OCI-LY1 (cell line): Measurements from ENCODE around the gene SPDYE3.
A peak's percentile ranks its signal among the peaks of the same experiment; 100 is the strongest.
"Not testable (repeated sequence)": the region's sequence is repeated elsewhere in the genome, so short reads cannot be mapped to it uniquely, and the experiment has no call there.

Experiments
- H2AFZ ChIP-seq: fragments of 200-600 bp; sonication (generic), shearing (Covaris generic); 2 replicates; pipeline ENCODE4 v1.6.0; 2014; ENCODE audit warnings: antibody characterized with exemption, mild to moderate bottlenecking, low read length
- H3F3A ChIP-seq: fragments of 200-600 bp; sonication (generic), shearing (Covaris generic); 2 replicates; pipeline ENCODE4 v1.6.0; 2014; ENCODE audit warnings: mild to moderate bottlenecking, antibody characterized with exemption, low read length, moderate library complexity; ENCODE audit not compliant: insufficient read depth
- H3K27ac ChIP-seq: fragments of 200-600 bp; sonication (generic); 2 replicates; pipeline ENCODE4 v1.5.1; 2014; ENCODE audit warnings: low read length, mixed run types, mild to moderate bottlenecking, low read depth; ENCODE audit not compliant: poor library complexity, severe bottlenecking
- H3K27me3 ChIP-seq: fragments of 200-600 bp; sonication (generic); 2 replicates; pipeline ENCODE4 v1.6.0; 2014; ENCODE audit warnings: antibody characterized with exemption, mild to moderate bottlenecking, low read length, moderate library complexity; ENCODE audit not compliant: insufficient read depth
- H3K36me3 ChIP-seq: fragments of 200-600 bp; sonication (generic); 2 replicates; pipeline ENCODE4 v1.6.1; 2014; ENCODE audit warnings: mild to moderate bottlenecking, antibody characterized with exemption, low read length, moderate library complexity, mixed read lengths; ENCODE audit not compliant: insufficient read depth
- H3K4me1 ChIP-seq: fragments of 200-600 bp; sonication (generic); 2 replicates; pipeline ENCODE4 v1.5.1; 2014; ENCODE audit warnings: mild to moderate bottlenecking, low read length, moderate library complexity; ENCODE audit not compliant: insufficient read depth, severe bottlenecking
- H3K4me2 ChIP-seq: fragments of 200-600 bp; sonication (generic), shearing (Covaris generic); 2 replicates; pipeline ENCODE4 v1.6.1; 2014; ENCODE audit warnings: low read length
- H3K4me3 ChIP-seq: fragments of 200-600 bp; sonication (generic); 2 replicates; pipeline ENCODE4 v1.5.1; 2014; ENCODE audit warnings: low read length, low read depth, mild to moderate bottlenecking, mixed read lengths; ENCODE audit not compliant: poor library complexity, severe bottlenecking
- H3K79me2 ChIP-seq: fragments of 200-600 bp; shearing (Covaris generic); 2 replicates; pipeline ENCODE4 v1.6.1; 2016; ENCODE audit warnings: mixed run types, low read length, mixed read lengths; ENCODE audit not compliant: insufficient read depth
- H3K9ac ChIP-seq: fragments of 200-600 bp; sonication (generic), shearing (Covaris generic); 2 replicates; pipeline ENCODE4 v1.6.1; 2014; ENCODE audit warnings: mild to moderate bottlenecking, low read length, mixed read lengths
- H3K9me2 ChIP-seq: fragments of 200-600 bp; sonication (generic), shearing (Covaris generic); 2 replicates; pipeline ENCODE4 v1.6.1; 2014; ENCODE audit warnings: low read depth, mild to moderate bottlenecking, low read length, mixed read lengths
- H3K9me3 ChIP-seq: fragments of 200-600 bp; shearing (Covaris generic); 2 replicates; pipeline ENCODE4 v1.6.1; 2014; ENCODE audit warnings: low read length, mixed read lengths
- H4K20me1 ChIP-seq: fragments of 200-600 bp; sonication (generic), shearing (Covaris generic); 2 replicates; pipeline ENCODE4 v1.6.0; 2016; ENCODE audit warnings: mild to moderate bottlenecking, low read length; ENCODE audit not compliant: insufficient read depth
- CTCF ChIP-seq: fragments of 200-600 bp; sonication (generic), shearing (Covaris generic); IDR thresholded peaks from 2 replicates; pipeline ENCODE4 v1.5.1; 2017; ENCODE audit warnings: mild to moderate bottlenecking, antibody characterized with exemption, low read length, moderate library complexity, mixed read lengths
- EZH2 ChIP-seq: fragments of 200-600 bp; sonication (generic), shearing (Covaris generic); IDR thresholded peaks from 2 replicates; pipeline ENCODE4 v1.8.0; 2017; ENCODE audit warnings: borderline replicate concordance, mixed run types, mild to moderate bottlenecking, antibody characterized with exemption, low read length, moderate library complexity, mixed read lengths

Gene SPDYE3

GRCh38 chr7:100360135-100360854 lies 52.8 kb downstream of the SPDYE3 start:
- Histone ChIP-seq H4K20me1 (no peaks in the 10 kb centered on the region), H2AFZ (no peak overlapping the region), H3K9me2 (no peaks in the 10 kb centered on the region), H3K36me3 (peaks cover 94% of the 10 kb centered on the region), H3K9me3 (no peaks in the 10 kb centered on the region), H3F3A (no peaks in the 10 kb centered on the region), H3K4me2 (no peak overlapping the region), H3K79me2 (no peaks in the 10 kb centered on the region), H3K4me1 (peaks cover 9% of the 10 kb centered on the region), H3K9ac (no peak overlapping the region), H3K27ac (no peak overlapping the region), H3K4me3 (no peak overlapping the region), H3K27me3 (no peaks in the 10 kb centered on the region)
- no peak for TF ChIP-seq CTCF
- no peak for TF ChIP-seq EZH2

GRCh38 chr7:100363098-100363497 lies 55.6 kb downstream of the SPDYE3 start:
- no peak overlapping the region for H3K4me3 ChIP-seq
- H3K4me1 ChIP-seq, result peaks cover 37% of the 10 kb centered on the region
- H3K27ac ChIP-seq, result no peak overlapping the region
- no peaks in the 10 kb centered on the region for H3K9me2 ChIP-seq
- H3K36me3 ChIP-seq, result peaks cover 74% of the 10 kb centered on the region
- no peak overlapping the region for H3K9ac ChIP-seq
- TF ChIP-seq EZH2 (no peak), CTCF (no peak)
- H3K27me3 ChIP-seq, result no peaks in the 10 kb centered on the region
- H2AFZ ChIP-seq, result no peak overlapping the region
- H4K20me1 ChIP-seq, result no peaks in the 10 kb centered on the region
- H3K4me2 ChIP-seq, result no peak overlapping the region
- H3F3A ChIP-seq, result 0 out of 2 replicates have a peak, but pooled peaks cover 8% of the 10 kb centered on the region
- no peaks in the 10 kb centered on the region for H3K9me3 ChIP-seq
- H3K79me2 ChIP-seq, result no peaks in the 10 kb centered on the region

GRCh38 chr7:100363797-100364196 lies 56.3 kb downstream of the SPDYE3 start:
- not testable (repeated sequence) for H4K20me1 ChIP-seq, H2AFZ ChIP-seq, H3K4me2 ChIP-seq, H3K27ac ChIP-seq, H3K4me3 ChIP-seq, H3K9ac ChIP-seq, H3K79me2 ChIP-seq, H3K27me3 ChIP-seq, H3K9me3 ChIP-seq, H3K9me2 ChIP-seq
- Histone ChIP-seq H3F3A (peaks cover 11% of the 10 kb centered on the region; the same call in 1 of the 2 replicates), H3K4me1 (peaks cover 44% of the 10 kb centered on the region), H3K36me3 (peaks cover 67% of the 10 kb centered on the region)

- TF ChIP-seq EZH2 (no peak), CTCF (no peak)
- H2AFZ ChIP-seq, result no peak overlapping the region
- peaks cover 11% of the 10 kb centered on the region; the same call in 1 of the 2 replicates for H3F3A ChIP-seq
- no peaks in the 10 kb centered on the region for H3K9me2 ChIP-seq
- H3K4me2 ChIP-seq, result no peak overlapping the region
- peaks cover 60% of the 10 kb centered on the region for H3K36me3 ChIP-seq
- no peak overlapping the region for H3K27ac ChIP-seq
- H4K20me1 ChIP-seq, result no peaks in the 10 kb centered on the region
- peaks cover 51% of the 10 kb centered on the region for H3K4me1 ChIP-seq
- no peaks in the 10 kb centered on the region for H3K9me3 ChIP-seq
- H3K4me3 ChIP-seq, result no peak overlapping the region
- H3K79me2 ChIP-seq, result no peaks in the 10 kb centered on the region
- no peaks in the 10 kb centered on the region for H3K27me3 ChIP-seq
- H3K9ac ChIP-seq, result no peak overlapping the region
Observed at GRCh38 chr7:100364480-100364879, 57.0 kb downstream of the SPDYE3 start.

GRCh38 chr7:100365998-100366367 lies 58.5 kb downstream of the SPDYE3 start:
- not testable (repeated sequence) for H3K9me2 ChIP-seq, H2AFZ ChIP-seq, H3K4me3 ChIP-seq, H4K20me1 ChIP-seq, H3K79me2 ChIP-seq, H3K27me3 ChIP-seq, H3K9me3 ChIP-seq, H3K9ac ChIP-seq
- Histone ChIP-seq H3F3A (peaks cover 11% of the 10 kb centered on the region; the same call in 1 of the 2 replicates), H3K4me2 (peak overlapping the region; percentile 17; the same call in 1 of the 2 replicates), H3K36me3 (peaks cover 45% of the 10 kb centered on the region), H3K27ac (peak overlapping the region; percentile 95), H3K4me1 (peaks cover 62% of the 10 kb centered on the region)
